Natural killer cell (primary cell): ENCODE data around the gene AKR1C4. TPM values are rescaled to one million over a fixed set of nuclear protein-coding genes. Genes with fewer than 3 reads are reported as not detected.
"Not testable (repeated sequence)": the region's sequence is repeated elsewhere in the genome, so short reads cannot be mapped to it uniquely, and the experiment has no call there.

ENCODE experiments used
- ATAC-seq, 3 donors: fragments of 150-1000 bp in 2 of 3; fragments of 200-7000 bp in 1 of 3; cut with Tn5 transposase; 1 replicate in 1 of 3; 2 replicates in 2 of 3; pipeline ENCODE4 v1.10.0; 2021; ENCODE audit warnings: mild to moderate bottlenecking in 2 of 3, moderate library complexity in 2 of 3
- DNase-seq, 2 donors: peaks; one replicate each; pipeline versions ENCODE4 v3.0.0 to v3.0.0-alpha.2; 2013 to 2021; ENCODE audit warnings: mixed read lengths in 1 of 2
- H3K27ac ChIP-seq: one replicate; pipeline ENCODE4 v1.5.1; 2013; ENCODE audit warnings: mild to moderate bottlenecking, low read length
- H3K27me3 ChIP-seq: one replicate; pipeline ENCODE4 v1.6.1; 2013; ENCODE audit warnings: low read length; ENCODE audit not compliant: control insufficient read depth, insufficient read depth
- H3K36me3 ChIP-seq: one replicate; pipeline ENCODE4 v1.6.1; 2013; ENCODE audit warnings: low read length; ENCODE audit not compliant: control insufficient read depth, insufficient read depth
- H3K4me1 ChIP-seq: one replicate; pipeline ENCODE4 v1.6.1; 2013; ENCODE audit warnings: low read length; ENCODE audit not compliant: control insufficient read depth, insufficient read depth
- H3K4me3 ChIP-seq: one replicate; pipeline ENCODE4 v1.5.1; 2013; ENCODE audit warnings: low read length
- H3K9me3 ChIP-seq: one replicate; pipeline ENCODE4 v1.6.1; 2013; ENCODE audit warnings: low read length; ENCODE audit not compliant: control insufficient read depth, insufficient read depth
- H3K27ac Mint-ChIP-seq, 2 donors: one replicate each; pipeline ENCODE4 v1.8.0; 2022; ENCODE audit warnings: mild to moderate bottlenecking in 2 of 2, mixed read lengths in 2 of 2, moderate library complexity in 1 of 2
- H3K27me3 Mint-ChIP-seq, 2 donors: one replicate each; pipeline ENCODE4 v1.8.0; 2022; ENCODE audit warnings: low read depth in 2 of 2, mixed read lengths in 2 of 2
- H3K36me3 Mint-ChIP-seq: one replicate; pipeline ENCODE4 v1.8.0; 2022; ENCODE audit warnings: mixed read lengths
- H3K4me1 Mint-ChIP-seq, 2 donors: one replicate each; pipeline ENCODE4 v1.8.0; 2022; ENCODE audit warnings: mixed read lengths in 2 of 2
- H3K4me3 Mint-ChIP-seq: one replicate; pipeline ENCODE4 v1.8.0; 2022; ENCODE audit warnings: mild to moderate bottlenecking, moderate library complexity, mixed read lengths
- H3K9me3 Mint-ChIP-seq, 2 donors: one replicate each; pipeline ENCODE4 v1.8.0; 2022; ENCODE audit warnings: mixed read lengths in 2 of 2
- WGBS: methylation state at CpG from one replicate; pipeline ENCODE4 v1.1.7; 2013; ENCODE audit warnings: missing lambda C conversion rate; ENCODE audit not compliant: insufficient coverage; 5-methylcytosine and 5-hydroxymethylcytosine counted together
- intact Hi-C: fragments of 100-400 bp; cut with micrococcal nuclease; formaldehyde crosslinking; loops from one replicate; pipeline ENCODE4 v1.14.2; 2022
- total RNA-seq, 4 donors: library from RNA; stranded (reverse); fragments of 120-200 nt in 1 of 4; gene quantifications; one replicate each; pipeline versions ENCODE4 v1.2.3 to v1.2.4, GENCODE V29; 2013 to 2022
- TF ChIP-seq, protein P1 (sequence below): fragments of 200-600 bp; IDR thresholded peaks from one replicate; pipeline ENCODE4 v1.8.0; 2022; ENCODE audit warnings: antibody characterized with exemption

The AKR1C4 gene
- total RNA-seq, 3 donors from 2014 or later (not counting 1 experiment from before 2014, with no cell fraction given) = not detected

- no peak overlapping the region for H3K27ac ChIP-seq
- H3K36me3 Mint-ChIP-seq = peaks cover 22% of the 10 kb centered on the region
- TF ChIP-seq, protein P1, sequence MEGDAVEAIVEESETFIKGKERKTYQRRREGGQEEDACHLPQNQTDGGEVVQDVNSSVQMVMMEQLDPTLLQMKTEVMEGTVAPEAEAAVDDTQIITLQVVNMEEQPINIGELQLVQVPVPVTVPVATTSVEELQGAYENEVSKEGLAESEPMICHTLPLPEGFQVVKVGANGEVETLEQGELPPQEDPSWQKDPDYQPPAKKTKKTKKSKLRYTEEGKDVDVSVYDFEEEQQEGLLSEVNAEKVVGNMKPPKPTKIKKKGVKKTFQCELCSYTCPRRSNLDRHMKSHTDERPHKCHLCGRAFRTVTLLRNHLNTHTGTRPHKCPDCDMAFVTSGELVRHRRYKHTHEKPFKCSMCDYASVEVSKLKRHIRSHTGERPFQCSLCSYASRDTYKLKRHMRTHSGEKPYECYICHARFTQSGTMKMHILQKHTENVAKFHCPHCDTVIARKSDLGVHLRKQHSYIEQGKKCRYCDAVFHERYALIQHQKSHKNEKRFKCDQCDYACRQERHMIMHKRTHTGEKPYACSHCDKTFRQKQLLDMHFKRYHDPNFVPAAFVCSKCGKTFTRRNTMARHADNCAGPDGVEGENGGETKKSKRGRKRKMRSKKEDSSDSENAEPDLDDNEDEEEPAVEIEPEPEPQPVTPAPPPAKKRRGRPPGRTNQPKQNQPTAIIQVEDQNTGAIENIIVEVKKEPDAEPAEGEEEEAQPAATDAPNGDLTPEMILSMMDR = no peak
- peaks cover 6% of the 10 kb centered on the region for H3K9me3 ChIP-seq
- 37% methylated on average over 6 of the region's 6 CpGs for WGBS
- H3K4me3 ChIP-seq = no peak overlapping the region
- no peak overlapping the region for H3K4me3 Mint-ChIP-seq
- DNase-seq = no peak
- peaks cover 4 to 6% of the 10 kb centered on the region in 2 donors for H3K9me3 Mint-ChIP-seq
- H3K4me1 Mint-ChIP-seq = peaks cover 11 to 14% of the 10 kb centered on the region in 2 donors
- H3K27ac Mint-ChIP-seq = no peak overlapping the region
- peak in 1 of 3 donors; percentile 35 for ATAC-seq
- H3K27me3 Mint-ChIP-seq = no peaks in the 10 kb centered on the region
- no peaks in the 10 kb centered on the region for H3K4me1 ChIP-seq
- H3K27me3 ChIP-seq = no peaks in the 10 kb centered on the region
- H3K36me3 ChIP-seq = no peaks in the 10 kb centered on the region
- intact Hi-C loops = no loop called here
Observed at GRCh38 chr10:5206799-5207198, 10.2 kb downstream of the AKR1C4 start.

DNA sequence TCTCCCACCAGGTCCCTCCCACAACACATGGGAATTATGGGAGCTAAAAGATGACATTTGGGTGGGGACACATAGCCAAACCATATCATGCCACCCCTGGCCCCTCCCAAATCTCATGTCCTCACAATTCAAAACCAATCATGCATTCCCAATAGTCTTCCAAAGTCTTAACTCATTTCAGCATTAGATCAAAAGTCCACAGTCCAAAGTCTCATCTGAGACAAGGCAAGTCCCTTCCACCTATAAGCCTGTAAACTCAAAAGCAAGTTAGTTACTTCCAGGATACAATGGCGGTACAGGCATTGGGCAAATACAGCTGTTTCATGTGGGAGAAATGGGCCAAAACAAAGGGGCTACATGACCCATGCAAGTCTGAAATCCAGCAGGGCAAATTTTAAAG lies 13.1 kb downstream of the AKR1C4 start:
- H3K4me3 Mint-ChIP-seq, H3K9me3 Mint-ChIP-seq, H3K27me3 ChIP-seq, H3K27me3 Mint-ChIP-seq, H3K4me1 ChIP-seq, H3K4me3 ChIP-seq, intact Hi-C loops, H3K9me3 ChIP-seq, H3K36me3 ChIP-seq, DNase-seq, ATAC-seq, H3K27ac Mint-ChIP-seq, H3K27ac ChIP-seq, H3K36me3 Mint-ChIP-seq: not testable (repeated sequence)
- 100% methylated on average over 1 of the region's 1 CpG for WGBS
- peaks cover 11 to 14% of the 10 kb centered on the region in 2 donors for H3K4me1 Mint-ChIP-seq

- H3K9me3 Mint-ChIP-seq, H3K36me3 ChIP-seq, ATAC-seq, H3K27me3 ChIP-seq, H3K9me3 ChIP-seq, H3K36me3 Mint-ChIP-seq, H3K27me3 Mint-ChIP-seq, H3K27ac ChIP-seq, intact Hi-C loops, H3K4me1 ChIP-seq, H3K4me3 ChIP-seq, H3K4me3 Mint-ChIP-seq, H3K27ac Mint-ChIP-seq: not testable (repeated sequence)
- DNase-seq = peak in 1 of 2 donors; percentile 6
- 92% methylated on average over 1 of the region's 1 CpG for WGBS
- H3K4me1 Mint-ChIP-seq = peaks cover 11 to 14% of the 10 kb centered on the region in 2 donors
Observed at GRCh38 chr10:5210261-5210660, 13.6 kb downstream of the AKR1C4 start.

GRCh38 chr10:5211696-5212536 lies 15.3 kb downstream of the AKR1C4 start:
- Histone ChIP-seq H3K4me3 (no peak overlapping the region), H3K27ac (no peak overlapping the region), H3K36me3 (no peaks in the 10 kb centered on the region), H3K4me1 (no peaks in the 10 kb centered on the region), H3K27me3 (no peaks in the 10 kb centered on the region), H3K9me3 (no peaks in the 10 kb centered on the region)
- Mint-ChIP-seq H3K9me3 (peaks cover 0 to 4% of the 10 kb centered on the region in 2 donors), H3K36me3 (peaks cover 12% of the 10 kb centered on the region), H3K27me3 (no peaks in the 10 kb centered on the region), H3K4me3 (no peak overlapping the region), H3K4me1 (peaks cover 3 to 6% of the 10 kb centered on the region in 2 donors), H3K27ac (no peak overlapping the region)
- TF ChIP-seq, protein P1 = no peak
- DNase-seq = no peak
- ATAC-seq = no peak
- intact Hi-C loops = no loop called here
